GM12878 (cell line): ENCODE measurements around the gene ADGRE3. TPM values are rescaled to one million over a fixed set of nuclear protein-coding genes. Genes with fewer than 3 reads are reported as not detected.

Source experiments
- CEBPZ ChIP-seq: fragments of 150-350 bp; IDR thresholded peaks from 2 replicates; pipeline ENCODE4 v1.6.1; 2016; ENCODE audit warnings: low read depth, low read length
- FOXM1 ChIP-seq: IDR thresholded peaks from 2 replicates; pipeline ENCODE4 v1.6.1; 2012; ENCODE audit warnings: low read depth, mild to moderate bottlenecking, inconsistent platforms, low read length, moderate library complexity
- GATAD2B ChIP-seq: fragments of 450-650 bp; conservative IDR thresholded peaks from 2 replicates; pipeline ENCODE4 v1.6.1; 2017; ENCODE audit warnings: low read depth, mild to moderate bottlenecking, moderate library complexity
- HSF1 ChIP-seq: fragments of 150-350 bp; IDR thresholded peaks from 2 replicates; pipeline ENCODE4 v1.6.1; 2014; ENCODE audit warnings: mild to moderate bottlenecking, low read depth, low read length
- IKZF1 ChIP-seq: fragments of 450-650 bp; conservative IDR thresholded peaks from 2 replicates; pipeline ENCODE4 v1.6.1; 2017; ENCODE audit warnings: antibody characterized with exemption, mild to moderate bottlenecking
- IKZF2 ChIP-seq, 2 experiments: fragments of 450-650 bp; IDR thresholded peaks; 2 replicates each; pipeline ENCODE4 v1.6.1; 2017; ENCODE audit warnings: mild to moderate bottlenecking in 2 of 2, moderate library complexity in 2 of 2
- MAX ChIP-seq: IDR thresholded peaks from 2 replicates; pipeline ENCODE4 v1.6.1; 2012; ENCODE audit warnings: low read depth, low read length, improper control_type of control experiment
- NFYB ChIP-seq: IDR thresholded peaks from 2 replicates; pipeline ENCODE4 v1.6.1; 2011; ENCODE audit warnings: low read depth, mild to moderate bottlenecking, low read length, improper control_type of control experiment, moderate library complexity; ENCODE audit not compliant: insufficient read depth
- PAX5 ChIP-seq: IDR thresholded peaks from 2 replicates; pipeline ENCODE4 v1.6.1; 2011; ENCODE audit warnings: low read depth, low read length, borderline replicate concordance
- PML ChIP-seq: IDR thresholded peaks from 2 replicates; pipeline ENCODE4 v1.6.1; 2012; ENCODE audit warnings: low read length, inconsistent platforms
- POLR2AphosphoS2 ChIP-seq: IDR thresholded peaks from 2 replicates; pipeline ENCODE4 v1.6.1; 2011; ENCODE audit warnings: low read depth, mild to moderate bottlenecking, low read length, improper control_type of control experiment, moderate library complexity
- RAD51 ChIP-seq: fragments of 450-650 bp; IDR thresholded peaks from 2 replicates; pipeline ENCODE4 v1.6.1; 2016; ENCODE audit warnings: moderate library complexity, mild to moderate bottlenecking, inconsistent platforms
- RBBP5 ChIP-seq: fragments of 200-600 bp; sonication (generic); conservative IDR thresholded peaks from 2 replicates; pipeline ENCODE4 v1.6.1; 2016
- REST ChIP-seq: IDR thresholded peaks from 2 replicates; pipeline ENCODE4 v1.6.1; 2012; ENCODE audit warnings: mild to moderate bottlenecking, low read depth, low read length
- RUNX3 ChIP-seq: IDR thresholded peaks from 2 replicates; pipeline ENCODE4 v1.6.1; 2012; ENCODE audit warnings: low read length, inconsistent platforms
- SMC3 ChIP-seq: IDR thresholded peaks from 2 replicates; pipeline ENCODE4 v1.6.1; 2011; ENCODE audit warnings: low read length, improper control_type of control experiment, borderline replicate concordance
- SP1 ChIP-seq: IDR thresholded peaks from one replicate; pipeline ENCODE4 v1.6.1; 2011; ENCODE audit warnings: low read depth, low read length
- TBL1XR1 ChIP-seq: IDR thresholded peaks from 2 replicates; pipeline ENCODE4 v1.6.1; 2012; ENCODE audit warnings: low read depth, low read length, improper control_type of control experiment
- TCF12 ChIP-seq: IDR thresholded peaks from 2 replicates; pipeline ENCODE4 v1.6.1; 2011; ENCODE audit warnings: low read depth, mild to moderate bottlenecking, low read length
- YY1 ChIP-seq: IDR thresholded peaks from 2 replicates; pipeline ENCODE4 v1.6.1; 2011; ENCODE audit warnings: low read depth, mild to moderate bottlenecking, low read length
- ZNF24 ChIP-seq: fragments of 450-650 bp; IDR thresholded peaks from 2 replicates; pipeline ENCODE4 v1.6.1; 2017; ENCODE audit warnings: antibody characterized with exemption, mild to moderate bottlenecking
- ZNF622 ChIP-seq: fragments of 450-650 bp; IDR thresholded peaks from 2 replicates; pipeline ENCODE4 v1.6.1; 2017; ENCODE audit warnings: mild to moderate bottlenecking, inconsistent platforms
- polyA plus RNA-seq, 11 experiments: library from polyadenylated mRNA; depleted of rRNA in 4 of 11; unstranded in 6 of 11; stranded (reverse) in 5 of 11; fragments of >200 nt; fragmentation: Nextera tagmentation in 4 of 11; fragmentation: Illumina TruSeq in 1 of 11; extraction: Ambion mirVana in 4 of 11; extraction: Trizol in 1 of 11; gene quantifications; 1 replicate in 1 of 11; 2 replicates in 10 of 11; pipeline versions ENCODE4 v1.2.1 to v1.2.3, GENCODE V29; 2011 to 2016; ENCODE audit warnings: inconsistent platforms in 2 of 11, missing spikeins in 2 of 11, low read depth in 1 of 11
- total RNA-seq, 4 experiments: library from RNA; depleted of rRNA in 3 of 4; stranded (reverse); fragments of >200 nt in 3 of 4; fragmentation: Illumina TruSeq in 1 of 4; extraction: Trizol in 1 of 4; gene quantifications; 2 replicates each; pipeline versions ENCODE4 v1.2.1 to v1.2.3, GENCODE V29; 2013 to 2021

Gene ADGRE3
- total and polyA plus RNA-seq, 10 of the 15 experiments (the other 5 are each of a cell fraction or from before 2014, with no cell fraction given) = 0.04 to 0.10 (median 0.05) TPM; not detected in 6

- TF ChIP-seq REST (no peak), TBL1XR1 (peak; percentile 88), ZNF622 (no peak), FOXM1 (no peak), NFYB (no peak), SP1 (peak; percentile 11), IKZF2 (IDR thresholded peaks at IDR 0.05) (peak in 1 of 2 experiments; percentile 43; a peak in 1 of 4 replicates), PAX5 (no peak), PML (peak; percentile 71; the same call in 1 of the 2 replicates), ZNF24 (peak; percentile 71), RUNX3 (peak; percentile 50), RBBP5 (no peak), YY1 (peak; percentile 81), RAD51 (no peak), SMC3 (peak; percentile 26; the same call in 1 of the 2 replicates), TCF12 (peak; percentile 90), HSF1 (no peak), GATAD2B (peak; percentile 82), MAX (0 out of 2 replicates have a peak, but pooled peaks have one; percentile 5), IKZF1 (peak; percentile 92), CEBPZ (no peak), POLR2AphosphoS2 (0 out of 2 replicates have a peak, but pooled peaks have one; percentile 74)
These were observed 102.8 kb downstream of the ADGRE3 start, which contains the start of gene NDUFB7 (continued) for GRCh38 chr19:14571695-14572490.
